Measurements from ENCODE around the gene ERVW-1.

DNA sequence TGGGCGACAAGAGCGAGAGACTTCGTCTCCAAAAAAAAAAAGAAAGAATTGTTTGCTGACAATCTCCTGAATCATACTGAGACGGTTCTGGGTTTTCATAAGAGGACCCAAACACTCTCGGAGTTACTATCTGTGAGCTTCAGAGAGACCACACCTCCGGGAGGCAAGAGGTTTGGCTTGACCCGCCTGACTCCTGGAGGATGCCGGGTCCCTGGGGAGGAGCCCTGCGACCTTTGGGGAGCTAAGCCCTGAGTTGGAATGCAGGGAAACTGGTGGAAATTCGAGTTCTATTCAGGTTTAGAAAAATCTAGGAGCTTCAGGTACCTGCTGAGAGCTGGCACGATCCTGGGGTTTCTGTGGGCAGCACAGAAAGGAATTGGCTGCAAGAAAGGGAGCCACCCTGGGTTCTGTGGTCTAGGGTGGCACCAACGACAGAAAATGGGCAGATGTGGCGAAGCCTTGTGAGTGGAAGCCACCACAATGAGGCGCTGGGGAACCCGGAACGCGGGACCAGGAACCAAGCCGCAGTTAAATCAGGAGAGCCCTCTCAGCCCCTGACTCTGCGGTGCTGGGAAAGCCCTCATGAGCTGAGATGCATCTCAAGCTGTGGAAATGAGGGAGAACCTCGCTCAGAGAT is 52.3 kb downstream of the ERVW-1 start:
- TF ChIP-seq, protein P1, sequence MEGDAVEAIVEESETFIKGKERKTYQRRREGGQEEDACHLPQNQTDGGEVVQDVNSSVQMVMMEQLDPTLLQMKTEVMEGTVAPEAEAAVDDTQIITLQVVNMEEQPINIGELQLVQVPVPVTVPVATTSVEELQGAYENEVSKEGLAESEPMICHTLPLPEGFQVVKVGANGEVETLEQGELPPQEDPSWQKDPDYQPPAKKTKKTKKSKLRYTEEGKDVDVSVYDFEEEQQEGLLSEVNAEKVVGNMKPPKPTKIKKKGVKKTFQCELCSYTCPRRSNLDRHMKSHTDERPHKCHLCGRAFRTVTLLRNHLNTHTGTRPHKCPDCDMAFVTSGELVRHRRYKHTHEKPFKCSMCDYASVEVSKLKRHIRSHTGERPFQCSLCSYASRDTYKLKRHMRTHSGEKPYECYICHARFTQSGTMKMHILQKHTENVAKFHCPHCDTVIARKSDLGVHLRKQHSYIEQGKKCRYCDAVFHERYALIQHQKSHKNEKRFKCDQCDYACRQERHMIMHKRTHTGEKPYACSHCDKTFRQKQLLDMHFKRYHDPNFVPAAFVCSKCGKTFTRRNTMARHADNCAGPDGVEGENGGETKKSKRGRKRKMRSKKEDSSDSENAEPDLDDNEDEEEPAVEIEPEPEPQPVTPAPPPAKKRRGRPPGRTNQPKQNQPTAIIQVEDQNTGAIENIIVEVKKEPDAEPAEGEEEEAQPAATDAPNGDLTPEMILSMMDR (IDR thresholded peaks at IDR 0.05) = no peak
- TF ChIP-seq POLR2A (IDR thresholded peaks at IDR 0.05) = no peak
